HG03439 (cell line): ENCODE results near the gene DPH3.

Source experiments
- ATAC-seq: cut with Tn5 transposase; IDR thresholded peaks from one replicate; pipeline ENCODE4 v1.9.1; 2021; ENCODE audit warnings: mild to moderate bottlenecking, moderate library complexity; ENCODE audit not compliant: unreplicated experiment

DPH3 gene

GRCh38 chr3:16294844-16295243, 30.1 kb upstream of the DPH3 start:
- ATAC-seq: no peak

- no peak for ATAC-seq
Observed at GRCh38 chr3:16290827-16291196, 26.1 kb upstream of the DPH3 start.

- no peak for ATAC-seq
Observed at GRCh38 chr3:16290007-16290826, 25.5 kb upstream of the DPH3 start.

- ATAC-seq: no peak
Observed at GRCh38 chr3:16289144-16289889, 24.6 kb upstream of the DPH3 start.

- ATAC-seq: no peak
Observed at GRCh38 chr3:16288664-16289063, 23.9 kb upstream of the DPH3 start.

GRCh38 chr3:16286751-16287543, 22.2 kb upstream of the DPH3 start:
- ATAC-seq: no peak

GRCh38 chr3:16286161-16286560, 21.4 kb upstream of the DPH3 start:
- no peak for ATAC-seq

GRCh38 chr3:16284633-16285032, 19.9 kb upstream of the DPH3 start:
- no peak for ATAC-seq

GRCh38 chr3:16280671-16281070, 15.9 kb upstream of the DPH3 start:
- ATAC-seq: no peak

- ATAC-seq: no peak
Observed at GRCh38 chr3:16279010-16279801, 14.5 kb upstream of the DPH3 start.

- no peak for ATAC-seq
Observed at GRCh38 chr3:16277471-16277870, 12.7 kb upstream of the DPH3 start.

- ATAC-seq: no peak
Observed at GRCh38 chr3:16273867-16274266, 9.1 kb upstream of the DPH3 start.

- no peak for ATAC-seq
Observed at GRCh38 chr3:16272588-16272987, 7.8 kb upstream of the DPH3 start.

- no peak for ATAC-seq
Observed at GRCh38 chr3:16270855-16271254, 6.1 kb upstream of the DPH3 start.

- ATAC-seq: no peak
Observed at GRCh38 chr3:16266714-16267113, 2.0 kb upstream of the DPH3 start.

- no peak for ATAC-seq
Observed at GRCh38 chr3:16265455-16265786, 678 bp upstream of the DPH3 start.

- ATAC-seq: peak; percentile 6
Observed at GRCh38 chr3:16264174-16264707, 502 bp downstream of the DPH3 start.

- no peak for ATAC-seq
Observed at GRCh38 chr3:16262174-16262573, 2.6 kb downstream of the DPH3 start.

- no peak for ATAC-seq
Observed at GRCh38 chr3:16260046-16260445, 4.7 kb downstream of the DPH3 start.

- ATAC-seq: no peak
Observed at GRCh38 chr3:16258866-16259265, 5.9 kb downstream of the DPH3 start.

GRCh38 chr3:16258177-16258576, 6.6 kb downstream of the DPH3 start:
- ATAC-seq: no peak
